Measurements from ENCODE around the gene GP1BB.

GP1BB gene

GRCh38 chr22:19756288-19757128 lies 33.2 kb downstream of the GP1BB start:
- DNase-seq (ENCODE audit: low read depth in 2 of 2): peak; percentile 23 to 25

DNA sequence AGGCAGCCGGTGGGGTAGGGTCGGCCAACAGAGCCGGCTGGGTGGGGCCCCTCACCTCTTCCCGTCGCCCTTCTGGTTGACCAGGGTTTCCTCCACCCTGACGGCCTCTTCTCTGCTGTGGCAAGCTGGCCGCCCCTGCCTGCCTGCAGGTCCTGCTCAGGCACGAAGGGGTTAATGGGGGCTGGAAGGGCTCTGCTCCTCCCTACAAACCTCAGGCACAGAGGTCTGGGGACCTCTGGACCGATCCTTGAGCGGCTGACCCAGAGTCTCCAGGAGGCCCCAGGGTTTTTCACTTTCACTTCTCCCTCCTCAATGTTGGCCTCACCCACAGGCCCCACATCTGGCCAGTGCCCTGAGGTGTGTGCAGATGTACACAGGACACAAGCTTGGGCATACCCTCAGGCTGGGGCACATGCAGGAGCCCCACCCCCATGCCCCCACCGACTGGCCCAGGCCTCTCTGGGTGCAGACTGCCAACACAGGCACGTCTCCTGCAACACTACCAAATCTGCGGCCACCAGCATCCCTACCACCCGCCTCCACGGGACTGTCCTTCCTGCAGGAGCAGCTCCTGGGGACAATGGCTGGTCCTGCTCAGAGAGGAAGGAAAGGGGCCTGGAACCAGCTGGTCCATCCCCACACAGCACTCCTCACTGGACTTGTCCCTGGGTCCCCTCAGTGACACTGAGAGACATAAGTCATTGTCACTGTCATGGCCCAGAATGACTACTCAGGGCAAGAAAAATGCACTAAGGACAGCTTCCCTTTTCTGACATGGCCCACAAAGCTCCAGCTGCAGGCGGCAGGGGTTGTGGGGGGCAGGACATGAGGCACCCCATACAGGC lies 34.0 kb downstream of the GP1BB start:
- DNase-seq (ENCODE audit: low read depth in 2 of 2): no peak

GRCh38 chr22:19757985-19758895 lies 34.9 kb downstream of the GP1BB start:
- no peak for DNase-seq (ENCODE audit: low read depth in 2 of 2)

- DNase-seq (ENCODE audit: low read depth in 2 of 2): no peak
Observed at GRCh38 chr22:19758896-19759426, 35.6 kb downstream of the GP1BB start.

- DNase-seq (ENCODE audit: low read depth in 2 of 2): no peak
Observed at GRCh38 chr22:19759427-19760057, 36.2 kb downstream of the GP1BB start.

DNA sequence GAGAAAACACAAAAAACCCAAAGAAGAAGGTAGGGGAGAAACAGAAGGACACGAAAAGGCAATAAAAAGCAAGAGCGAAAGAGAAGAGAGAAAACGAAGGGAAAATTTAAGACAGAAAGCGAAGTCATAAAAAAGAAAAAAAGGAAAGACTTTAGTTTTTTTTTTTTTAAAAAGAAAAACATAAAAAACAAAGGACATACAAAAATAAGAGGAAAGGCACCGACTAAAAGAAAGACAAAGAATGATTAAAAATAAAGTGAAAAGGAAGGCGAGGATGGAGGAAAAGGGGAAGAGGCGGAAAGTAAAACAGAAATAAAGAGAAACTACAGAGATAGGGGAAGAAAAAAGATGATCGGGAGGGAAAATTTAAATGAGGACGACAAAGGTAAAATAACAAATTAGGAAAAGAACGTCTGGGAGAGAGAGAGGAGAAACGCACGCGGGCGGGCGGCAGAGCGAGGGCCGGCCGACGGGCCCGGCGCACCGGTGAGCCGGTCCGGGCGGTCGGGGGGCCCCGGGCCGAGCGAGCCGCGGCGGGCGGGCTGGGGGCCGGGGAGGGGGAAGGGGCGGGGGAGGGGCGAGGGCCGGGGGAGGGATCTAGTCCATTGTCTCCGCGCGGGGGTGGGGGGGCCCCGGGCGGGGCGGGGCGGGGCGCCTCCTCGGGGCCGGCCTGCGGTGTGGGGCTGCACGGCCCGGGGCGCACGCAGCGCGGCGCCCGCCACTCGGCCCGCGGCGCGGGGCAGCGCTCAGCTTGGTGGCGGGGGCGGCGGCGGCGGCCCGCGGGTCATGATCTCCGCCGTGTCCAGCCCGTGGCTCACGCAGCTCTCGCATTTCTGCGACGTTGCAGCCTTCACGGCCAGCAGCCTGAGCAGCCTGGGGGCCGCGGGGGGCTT lies 37.0 kb downstream of the GP1BB start, which contains the start of gene TBX1:
TBX1 (plus strand) TSS at position 721 of the 893 bp plus-strand sequence; CDS start at position 787, 66 bp downstream.
- DNase-seq (ENCODE audit: low read depth in 2 of 2): no peak

DNA sequence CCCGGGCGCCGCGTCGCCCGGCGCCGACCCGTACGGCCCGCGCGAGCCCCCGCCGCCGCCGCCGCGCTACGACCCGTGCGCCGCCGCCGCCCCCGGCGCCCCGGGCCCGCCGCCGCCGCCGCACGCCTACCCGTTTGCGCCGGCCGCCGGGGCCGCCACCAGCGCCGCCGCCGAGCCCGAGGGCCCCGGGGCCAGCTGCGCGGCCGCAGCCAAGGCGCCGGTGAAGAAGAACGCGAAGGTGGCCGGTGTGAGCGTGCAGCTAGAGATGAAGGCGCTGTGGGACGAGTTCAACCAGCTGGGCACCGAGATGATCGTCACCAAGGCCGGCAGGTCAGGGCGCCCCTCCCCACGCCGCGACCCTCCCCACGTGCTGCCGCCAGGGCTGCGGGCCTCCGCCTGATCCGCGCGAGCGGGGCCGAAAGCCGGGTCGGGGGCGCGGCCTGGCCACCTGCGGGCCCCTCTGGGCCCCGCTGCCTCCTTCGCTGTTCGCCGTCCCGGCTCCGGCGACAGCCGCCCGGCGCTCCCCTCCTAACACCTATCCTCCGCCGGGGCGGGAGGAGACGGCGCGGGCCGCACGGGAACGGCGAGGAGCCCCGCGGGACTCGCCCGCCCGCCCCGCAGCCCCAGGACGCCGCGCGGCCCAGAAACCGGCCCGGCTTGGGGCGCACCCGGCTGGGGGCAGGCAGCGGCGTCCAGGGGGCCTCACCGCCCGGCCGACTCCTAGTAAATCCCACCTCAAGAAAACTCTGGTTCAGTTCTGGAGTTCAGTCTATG lies 37.8 kb downstream of the GP1BB start:
- no peak for DNase-seq (ENCODE audit: low read depth in 2 of 2)

DNA sequence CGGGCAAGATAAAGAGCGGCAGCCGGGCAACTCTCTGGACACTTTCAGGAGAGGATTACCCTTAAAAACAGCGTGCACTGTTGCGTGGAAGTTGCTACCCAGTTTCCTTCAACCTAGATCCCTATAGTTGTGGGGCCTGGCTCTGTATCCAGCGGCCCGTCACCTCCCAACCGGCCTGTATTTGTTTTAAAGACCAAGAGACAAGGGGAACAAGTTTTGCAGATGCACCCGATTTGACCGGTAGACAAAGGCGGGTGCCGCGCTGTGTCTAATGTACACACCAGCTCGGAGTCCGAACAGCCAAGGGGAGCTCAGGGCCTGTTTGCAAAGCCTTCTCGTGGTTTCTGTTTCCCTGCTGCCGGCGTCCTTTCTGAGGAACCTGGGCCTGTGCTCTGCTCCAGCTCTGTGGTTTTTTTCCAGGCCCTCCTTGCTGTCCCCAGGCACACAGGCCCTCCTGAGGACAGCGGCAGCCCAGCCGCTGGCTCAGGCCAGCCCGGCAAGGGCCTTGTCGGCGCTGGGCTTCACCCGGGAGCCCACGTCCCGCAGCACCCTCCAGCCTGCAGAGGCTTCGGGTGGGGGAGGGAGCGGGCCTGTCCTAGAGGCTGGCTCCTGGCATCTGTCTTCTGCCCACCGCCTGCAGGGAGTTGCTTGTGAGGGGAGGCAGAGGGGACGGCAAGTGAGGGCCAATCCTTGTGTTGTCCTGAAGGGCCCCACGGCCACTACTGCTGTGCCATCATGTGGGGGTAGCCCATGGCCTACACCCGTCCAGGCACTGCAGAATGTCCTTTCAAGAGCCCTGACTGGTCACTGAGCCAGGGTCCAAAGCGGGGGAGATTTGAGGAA lies 38.6 kb downstream of the GP1BB start:
- DNase-seq (ENCODE audit: low read depth in 2 of 2): no peak

DNA sequence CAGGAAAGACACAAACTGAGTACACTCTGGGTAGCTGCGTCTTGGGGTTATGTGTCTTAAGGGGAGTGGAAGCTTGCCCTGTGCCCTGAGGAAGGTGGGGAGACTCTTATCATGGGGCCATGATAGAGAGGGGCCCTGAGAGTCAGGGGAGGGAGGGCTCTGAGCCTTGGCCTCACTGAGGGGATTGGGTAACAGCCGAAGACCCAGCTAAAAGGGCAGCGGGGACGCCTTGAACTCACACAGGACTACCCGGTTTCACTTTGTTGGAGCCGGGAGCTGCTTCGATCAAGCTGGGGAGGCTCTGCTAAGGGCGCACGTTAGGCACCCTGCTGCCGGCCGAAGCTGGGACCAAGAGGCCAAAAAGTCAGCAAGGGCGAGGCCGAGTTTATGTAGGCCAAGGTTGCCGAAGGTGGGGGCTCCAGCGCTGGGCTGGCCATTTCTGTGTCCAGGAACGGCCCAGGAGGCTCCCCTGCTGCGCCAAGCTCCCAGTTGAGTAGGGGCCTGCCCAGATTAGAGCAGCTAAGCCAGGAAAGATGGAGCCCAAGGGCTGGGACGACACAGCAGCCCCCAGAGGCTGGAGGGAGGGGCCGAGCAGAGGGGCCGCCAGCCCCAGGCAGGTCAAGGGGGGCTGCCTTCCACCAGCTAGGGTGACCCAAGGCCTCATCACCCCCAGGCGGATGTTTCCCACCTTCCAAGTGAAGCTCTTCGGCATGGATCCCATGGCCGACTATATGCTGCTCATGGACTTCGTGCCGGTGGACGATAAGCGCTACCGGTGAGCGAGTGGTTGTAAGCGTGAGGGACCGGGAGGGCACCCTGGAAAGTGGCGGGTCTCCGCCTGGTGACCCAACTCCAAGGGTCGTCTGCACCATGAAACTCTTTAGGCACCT lies 39.5 kb downstream of the GP1BB start:
- no peak for DNase-seq (ENCODE audit: low read depth in 2 of 2)

- no peak for DNase-seq (ENCODE audit: low read depth in 2 of 2)
Observed at GRCh38 chr22:19763458-19764298, 40.3 kb downstream of the GP1BB start.

- no peak for DNase-seq (ENCODE audit: low read depth in 2 of 2)
Observed at GRCh38 chr22:19764299-19764593, 40.9 kb downstream of the GP1BB start.

DNA sequence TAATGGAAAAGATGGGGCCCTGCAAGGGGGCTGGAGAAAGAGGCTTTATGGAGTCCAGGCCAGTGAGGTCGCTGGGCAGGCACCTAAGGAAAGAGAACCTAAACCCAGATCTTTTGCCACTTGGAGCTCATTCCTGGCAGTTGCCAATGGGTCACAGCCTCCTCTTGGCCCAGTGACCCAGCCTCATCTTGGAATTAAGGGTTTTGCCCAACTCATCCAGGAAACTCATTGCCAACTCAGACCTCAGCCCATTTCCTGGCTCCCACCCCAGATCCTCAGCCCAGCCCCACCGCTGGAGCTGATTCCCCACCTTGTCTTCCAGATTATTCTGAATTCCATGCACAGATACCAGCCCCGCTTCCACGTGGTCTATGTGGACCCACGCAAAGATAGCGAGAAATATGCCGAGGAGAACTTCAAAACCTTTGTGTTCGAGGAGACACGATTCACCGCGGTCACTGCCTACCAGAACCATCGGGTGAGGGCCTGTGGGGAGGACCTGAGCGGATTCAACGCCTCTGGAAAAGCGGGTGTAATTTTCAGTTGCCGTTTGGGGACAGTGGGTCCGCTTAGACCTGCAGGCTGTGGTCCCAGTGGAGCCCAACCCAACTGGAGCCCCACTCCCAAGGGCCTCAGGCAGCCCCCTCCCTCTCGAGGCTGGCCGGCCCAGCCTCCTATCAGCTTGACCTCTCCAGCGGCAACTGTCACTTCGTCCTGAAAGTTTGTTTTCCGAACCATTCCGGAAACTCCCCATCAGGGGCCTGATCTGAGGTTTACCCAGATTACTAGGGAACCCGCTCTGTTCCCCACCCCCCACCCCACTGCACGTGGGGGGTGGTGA lies 41.5 kb downstream of the GP1BB start:
- DNase-seq (ENCODE audit: low read depth in 2 of 2): no peak

DNA sequence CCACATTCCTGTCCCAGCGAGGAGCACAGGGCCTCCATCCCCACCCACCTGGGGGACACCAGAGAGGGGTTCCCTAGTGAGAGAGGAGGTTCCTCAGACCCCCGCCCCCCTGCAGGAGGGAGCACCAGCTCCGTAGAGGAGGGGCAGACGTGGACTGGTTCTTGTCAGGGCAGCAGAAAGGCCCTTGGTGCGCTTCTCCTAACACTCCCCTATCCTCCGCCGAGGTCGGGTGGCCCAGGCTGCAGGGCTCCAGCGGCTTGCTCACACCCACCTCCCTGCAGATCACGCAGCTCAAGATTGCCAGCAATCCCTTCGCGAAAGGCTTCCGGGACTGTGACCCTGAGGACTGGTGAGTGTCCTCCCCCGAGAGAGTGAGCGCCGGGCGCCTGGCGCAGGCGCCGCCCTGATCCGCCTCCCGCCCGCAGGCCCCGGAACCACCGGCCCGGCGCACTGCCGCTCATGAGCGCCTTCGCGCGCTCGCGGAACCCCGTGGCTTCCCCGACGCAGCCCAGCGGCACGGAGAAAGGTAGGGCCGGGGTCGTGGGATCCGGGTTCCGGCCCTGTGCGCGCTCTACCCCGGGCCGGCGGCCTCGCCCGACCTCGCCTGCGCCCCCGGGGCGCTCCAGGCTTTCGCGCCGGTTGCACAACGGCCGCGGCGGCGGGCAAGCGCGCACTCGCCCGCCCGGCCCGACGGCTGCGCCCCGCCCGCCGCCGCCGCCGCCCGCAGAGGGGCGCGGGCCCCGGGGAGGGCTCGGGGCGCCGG lies 42.3 kb downstream of the GP1BB start:
- no peak for DNase-seq (ENCODE audit: low read depth in 2 of 2)

DNA sequence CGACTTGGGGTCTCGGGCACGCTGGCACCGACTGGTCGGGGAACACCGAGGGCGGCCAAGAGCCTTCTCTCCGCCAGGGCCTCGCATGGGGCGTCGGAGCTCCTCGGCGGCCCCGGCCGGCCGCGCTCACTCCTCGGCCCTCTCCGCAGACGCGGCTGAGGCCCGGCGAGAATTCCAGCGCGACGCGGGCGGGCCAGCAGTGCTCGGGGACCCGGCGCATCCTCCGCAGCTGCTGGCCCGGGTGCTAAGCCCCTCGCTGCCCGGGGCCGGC lies 42.8 kb downstream of the GP1BB start:
- no peak for DNase-seq (ENCODE audit: low read depth in 2 of 2)
